ENCODE results near the gene ATRN.

DNA sequence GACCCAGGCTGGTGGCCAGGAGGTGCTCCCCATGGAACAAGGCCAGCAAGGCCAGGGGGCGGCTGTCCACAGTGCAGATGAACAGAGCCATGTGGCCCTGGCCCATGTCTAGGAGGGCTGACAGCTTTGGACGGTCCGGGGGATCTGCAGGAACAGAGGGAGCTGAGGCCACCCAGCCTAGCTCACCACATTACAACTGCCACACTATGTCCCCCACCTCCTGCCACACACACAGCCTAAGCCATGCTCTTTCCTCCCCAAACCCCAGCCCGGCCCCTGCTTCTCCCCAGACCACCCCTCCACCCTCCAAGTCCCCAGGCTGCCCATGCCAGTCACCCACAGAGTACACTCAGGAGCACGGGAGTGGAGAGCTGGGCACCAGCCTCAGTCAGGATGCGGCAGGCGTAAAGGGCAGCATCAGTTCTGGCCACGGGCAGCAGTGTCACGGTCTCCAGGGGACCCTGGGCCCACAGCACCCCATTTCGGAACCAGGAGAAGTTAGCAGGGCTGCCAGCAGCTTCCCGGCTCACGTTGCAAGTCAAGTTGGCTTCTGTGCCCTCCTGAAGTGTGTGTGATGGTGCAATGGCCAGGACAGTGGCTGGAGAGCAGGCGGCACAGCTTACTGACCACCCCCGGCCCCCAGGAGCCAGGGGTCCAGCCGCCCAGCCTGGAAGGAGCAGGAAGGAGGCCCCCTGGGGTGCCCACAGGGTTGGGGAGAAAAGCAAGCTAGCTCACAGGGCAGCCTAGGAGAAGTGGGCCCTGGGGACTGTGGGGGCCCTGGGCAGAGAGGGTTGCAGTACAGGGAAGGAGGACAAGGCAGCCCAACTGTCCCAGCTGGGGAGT, 226.1 kb downstream of the ATRN start:
- TF ChIP-seq CTCF (IDR thresholded peaks at IDR 0.05) (no peak), POLR2AphosphoS5 (IDR thresholded peaks at IDR 0.05) (no peak), EP300 (IDR thresholded peaks at IDR 0.05) (no peak), POLR2A (IDR thresholded peaks at IDR 0.05) (no peak)

Measured in stomach (tissue), 4 donors.